HG03103 (cell line): ENCODE measurements around the gene NLGN1.

Experiments used
- ATAC-seq: cut with Tn5 transposase; IDR thresholded peaks from one replicate; pipeline ENCODE4 v1.9.1; 2021; ENCODE audit warnings: low read depth; ENCODE audit not compliant: unreplicated experiment

The NLGN1 gene

DNA sequence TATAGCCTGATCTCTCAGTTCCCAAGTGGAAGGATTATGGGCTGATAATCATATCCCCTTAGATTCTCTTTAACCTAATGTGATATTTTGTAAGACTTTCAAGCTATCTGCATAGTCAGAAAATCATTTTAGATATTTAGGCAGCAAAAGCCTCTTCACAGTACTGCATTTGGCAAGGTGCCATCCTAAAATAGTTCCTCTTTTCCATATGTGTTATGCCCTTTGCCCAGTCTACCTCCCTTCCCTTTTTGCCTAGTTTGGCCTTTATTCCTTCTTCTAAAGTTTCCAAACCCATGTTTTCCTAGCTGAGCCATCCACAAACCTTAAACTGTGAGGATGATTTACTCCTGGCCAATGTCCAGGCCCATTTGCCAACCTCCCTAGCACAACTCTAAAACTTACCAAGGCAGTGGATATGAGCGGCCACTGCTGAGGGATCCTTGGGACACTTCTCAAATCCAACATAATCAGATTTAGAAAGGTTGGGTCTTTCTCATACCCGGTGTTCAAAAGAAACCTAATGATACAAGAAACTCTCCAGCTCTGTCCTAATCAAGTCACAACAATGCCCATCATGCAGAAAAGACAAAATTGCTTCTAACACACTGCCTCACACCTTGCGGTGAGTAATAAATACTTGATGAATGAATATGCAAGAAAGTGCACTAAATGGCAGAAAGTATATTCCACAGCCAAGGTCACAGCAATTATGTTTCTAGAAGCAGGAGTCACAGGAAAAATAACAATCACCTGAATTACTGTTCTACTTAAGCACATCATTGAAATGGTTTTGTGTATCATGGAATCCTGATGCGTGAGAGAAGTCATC is 493.9 kb downstream of the NLGN1 start:
- no peak for ATAC-seq

DNA sequence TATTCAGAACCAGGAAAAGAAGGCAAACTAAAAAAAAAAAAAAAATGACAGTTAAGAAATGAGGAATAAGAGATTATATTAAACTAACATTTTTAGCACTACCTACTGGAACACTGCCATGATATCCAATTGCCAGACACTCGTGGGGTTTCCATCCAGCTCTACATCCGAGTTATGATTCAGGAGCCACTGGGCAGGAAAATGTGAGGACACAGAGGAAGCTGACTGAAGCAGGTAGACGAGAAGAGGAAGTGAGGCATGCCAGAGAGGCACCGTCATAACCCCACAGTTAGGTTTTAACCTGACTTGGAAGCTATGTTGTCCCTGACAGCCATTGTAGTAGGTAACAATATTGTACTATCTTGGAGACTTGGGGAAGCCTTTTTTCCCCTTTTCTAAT is 495.0 kb downstream of the NLGN1 start:
- ATAC-seq, result no peak

DNA sequence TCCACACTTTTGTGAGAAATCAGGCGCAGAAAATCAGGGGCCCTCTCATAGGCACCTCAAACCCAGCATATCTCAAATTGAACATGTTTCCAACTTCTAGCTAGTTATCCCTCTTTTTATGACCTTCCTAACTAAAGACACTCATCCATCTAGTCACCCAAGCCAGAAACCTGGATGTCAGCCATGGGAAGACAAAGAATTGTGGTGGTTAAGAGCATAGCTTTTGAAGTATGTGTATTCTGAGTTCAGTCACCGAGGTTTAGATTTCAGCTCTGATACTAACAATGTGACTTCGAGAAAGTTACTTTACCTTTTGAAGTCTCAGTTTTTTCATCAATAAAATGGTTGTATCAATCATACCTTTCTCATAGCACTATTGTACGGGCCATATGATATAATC is 495.5 kb downstream of the NLGN1 start:
- ATAC-seq, result no peak

DNA sequence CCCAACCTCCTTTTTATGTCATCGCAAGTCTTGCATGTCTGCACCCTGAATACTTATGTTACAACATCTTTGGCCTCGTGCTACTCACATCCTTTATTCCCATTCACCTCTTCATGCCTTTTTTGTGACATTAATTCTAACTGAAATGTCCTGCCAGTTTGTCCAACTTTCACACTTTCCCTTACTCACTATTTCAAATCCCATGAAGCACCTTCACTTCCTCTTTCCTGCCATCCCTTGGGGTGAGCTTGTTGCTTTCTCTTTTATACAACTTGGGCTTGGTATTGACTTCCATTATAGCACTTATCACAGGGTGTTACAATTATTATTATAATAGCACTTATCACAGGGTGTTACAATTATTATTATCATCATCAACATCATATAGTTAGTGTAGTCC is 496.3 kb downstream of the NLGN1 start:
- ATAC-seq, result no peak

DNA sequence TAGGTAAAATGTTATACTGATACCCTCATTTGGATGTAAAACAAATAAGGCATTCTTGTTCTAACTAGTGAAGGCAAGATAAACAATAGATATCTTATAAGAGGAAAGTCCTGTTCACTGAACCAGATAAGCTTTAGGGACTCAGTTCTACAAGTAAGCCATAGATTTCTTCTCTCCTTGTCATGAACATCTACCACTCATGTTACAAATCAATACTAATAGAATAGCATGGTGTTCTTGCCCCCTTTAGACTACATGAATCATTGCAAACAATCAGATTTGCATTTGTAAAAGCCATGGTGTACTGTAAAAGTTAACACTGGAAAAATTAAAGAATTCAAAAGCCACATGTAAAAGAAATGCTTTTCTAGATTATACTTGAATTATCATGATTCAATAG is 500.1 kb downstream of the NLGN1 start:
- ATAC-seq, result no peak

DNA sequence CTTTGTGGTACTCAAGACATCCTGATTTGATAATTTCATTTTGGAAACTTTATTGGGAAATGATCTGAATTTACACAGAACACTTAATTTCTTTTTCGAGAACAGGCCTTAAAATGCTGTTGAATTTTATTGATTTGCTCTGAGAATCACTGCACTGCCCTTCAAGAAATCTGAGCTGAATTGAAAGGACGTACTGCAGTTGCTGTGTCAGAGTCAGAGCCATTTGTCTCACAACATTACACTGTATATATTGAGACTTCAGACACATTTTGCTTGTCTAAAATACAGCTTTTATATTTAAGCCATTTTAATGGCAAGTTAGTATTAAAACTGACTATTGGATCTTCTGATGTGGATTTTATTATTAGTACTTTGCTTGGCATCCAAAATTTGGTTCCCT is 504.1 kb downstream of the NLGN1 start:
- ATAC-seq, result no peak

DNA sequence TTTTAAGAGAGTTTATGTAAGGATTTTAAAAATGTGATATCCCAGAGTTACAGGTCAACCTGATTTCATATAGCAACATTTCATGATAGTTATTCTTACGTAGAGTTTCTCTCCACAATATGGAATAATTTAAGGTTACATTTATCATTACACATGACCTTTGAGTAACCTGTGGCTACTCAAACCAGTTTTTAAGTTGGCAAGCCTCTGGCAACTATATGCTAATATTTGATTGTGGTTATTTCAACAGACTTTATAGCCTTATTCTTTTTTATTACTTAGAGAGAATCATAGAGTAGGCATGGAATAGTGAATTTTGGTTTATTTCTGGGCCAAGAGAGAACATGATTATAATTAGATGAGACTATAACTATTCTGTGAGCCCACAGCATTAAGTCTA is 504.9 kb downstream of the NLGN1 start:
- no peak for ATAC-seq

DNA sequence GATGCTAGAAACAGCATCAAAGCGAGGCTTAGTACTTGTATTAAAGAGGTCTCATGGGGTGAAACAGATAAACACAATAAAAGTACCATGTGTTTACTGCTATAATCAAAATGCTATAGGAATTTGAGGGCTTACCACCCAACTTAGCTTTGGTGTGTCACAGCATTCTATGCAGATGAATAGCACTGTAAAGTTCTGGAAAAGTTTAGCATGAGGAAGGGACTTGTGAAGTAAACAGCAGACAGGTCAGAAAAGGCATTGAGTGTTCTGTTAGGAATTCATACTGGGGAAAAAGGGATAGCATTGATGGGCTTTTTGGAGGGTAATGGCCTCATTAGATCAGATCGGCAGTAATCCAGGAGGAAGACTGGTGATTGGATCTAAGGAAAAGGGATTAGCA is 505.3 kb downstream of the NLGN1 start:
- ATAC-seq, result no peak

DNA sequence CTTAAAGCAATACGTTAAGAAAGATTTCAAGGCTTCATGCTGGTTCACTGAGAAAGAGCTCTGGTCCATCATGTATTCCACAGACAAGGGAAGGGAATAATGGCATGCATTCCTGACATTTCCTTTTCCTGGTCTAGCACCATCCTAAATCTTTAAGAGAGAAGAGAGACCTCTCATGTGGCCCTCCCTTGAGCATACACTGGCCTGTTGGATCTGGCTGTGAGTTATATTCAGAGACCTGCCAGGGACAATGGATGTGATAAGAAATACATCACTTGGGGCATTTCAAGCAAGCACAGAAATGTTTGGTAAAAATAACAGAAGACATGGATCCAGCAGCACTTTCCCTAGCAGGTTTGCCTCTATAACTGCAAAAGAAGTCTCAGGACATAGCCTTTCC is 507.8 kb downstream of the NLGN1 start:
- no peak for ATAC-seq

DNA sequence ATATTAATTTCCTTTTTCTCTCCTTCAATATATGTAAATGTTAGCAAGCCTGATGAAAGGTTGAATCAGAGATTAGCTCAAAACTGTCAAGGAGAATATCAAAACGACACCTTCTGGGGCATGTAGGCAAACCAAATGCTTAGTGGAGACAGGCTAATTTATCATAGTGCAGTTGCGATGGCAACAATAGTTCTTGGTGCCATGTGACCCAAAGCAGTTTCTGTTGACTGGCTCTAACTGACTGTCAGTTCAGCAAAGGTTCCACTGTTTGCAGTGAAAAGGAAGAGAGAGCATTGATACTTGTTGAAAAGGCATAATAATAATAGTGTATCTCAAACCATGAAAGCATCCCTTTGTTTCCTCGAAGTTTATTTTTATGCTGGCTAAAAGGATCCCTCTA is 513.9 kb downstream of the NLGN1 start:
- ATAC-seq, result no peak

DNA sequence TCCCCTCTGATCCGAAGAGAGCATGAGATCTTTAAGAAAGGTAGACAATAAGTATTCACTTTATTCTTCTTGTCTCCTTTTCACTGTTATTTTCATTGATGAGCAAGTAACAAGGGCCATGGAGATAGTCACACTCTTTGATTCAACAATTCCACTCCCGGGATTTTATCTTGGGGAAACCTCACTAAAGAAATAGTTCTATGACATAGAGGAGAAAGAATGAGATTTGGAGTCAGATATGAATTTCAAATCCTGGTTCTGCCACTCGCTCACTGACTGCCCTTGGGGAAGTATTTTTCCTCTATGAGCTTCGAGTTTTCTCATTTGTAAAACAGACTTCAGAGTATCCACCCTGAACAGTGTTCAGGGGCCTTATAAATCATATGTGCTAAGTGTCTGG is 514.6 kb downstream of the NLGN1 start:
- ATAC-seq, result no peak

DNA sequence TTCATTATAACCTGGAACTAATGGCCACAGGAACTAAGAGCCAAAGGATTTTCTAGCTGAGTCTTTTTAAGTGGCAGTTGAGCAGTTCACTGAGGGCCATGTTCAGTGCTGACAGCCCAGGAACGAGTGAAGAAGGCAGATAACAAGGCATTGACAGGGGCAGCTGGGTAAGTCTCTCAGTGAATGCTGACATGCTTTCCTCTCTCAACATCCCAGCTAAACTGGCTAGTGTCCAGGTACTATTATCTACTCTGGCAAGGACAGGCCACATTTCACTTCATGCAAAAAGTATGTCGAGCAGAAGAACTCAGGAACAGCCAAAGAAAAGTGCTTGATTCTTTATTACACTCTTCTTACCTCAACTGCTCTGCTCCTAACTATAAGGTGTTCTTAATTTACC is 515.9 kb downstream of the NLGN1 start:
- ATAC-seq, result no peak

DNA sequence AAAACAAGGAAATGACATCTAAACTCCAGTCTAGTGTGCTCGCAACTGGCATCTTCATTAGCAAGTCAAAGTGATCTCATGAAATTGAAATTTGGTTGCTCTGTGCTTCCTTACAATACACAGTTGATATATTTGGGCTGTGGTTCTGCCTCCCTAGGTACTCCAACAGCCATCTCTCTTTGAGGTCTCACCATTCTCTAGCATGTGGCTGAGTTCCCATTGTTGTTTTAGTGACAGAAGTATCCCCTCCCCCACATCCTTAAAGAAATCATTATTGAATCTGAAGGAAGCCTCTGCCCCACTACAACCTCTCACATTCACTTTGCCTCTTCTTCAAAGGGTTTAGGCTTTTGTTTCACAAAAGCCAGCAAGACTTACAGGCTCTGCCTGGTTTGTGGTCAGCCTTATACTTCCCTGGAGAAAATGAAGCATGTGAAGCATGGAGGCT is 516.5 kb downstream of the NLGN1 start:
- ATAC-seq, result no peak

DNA sequence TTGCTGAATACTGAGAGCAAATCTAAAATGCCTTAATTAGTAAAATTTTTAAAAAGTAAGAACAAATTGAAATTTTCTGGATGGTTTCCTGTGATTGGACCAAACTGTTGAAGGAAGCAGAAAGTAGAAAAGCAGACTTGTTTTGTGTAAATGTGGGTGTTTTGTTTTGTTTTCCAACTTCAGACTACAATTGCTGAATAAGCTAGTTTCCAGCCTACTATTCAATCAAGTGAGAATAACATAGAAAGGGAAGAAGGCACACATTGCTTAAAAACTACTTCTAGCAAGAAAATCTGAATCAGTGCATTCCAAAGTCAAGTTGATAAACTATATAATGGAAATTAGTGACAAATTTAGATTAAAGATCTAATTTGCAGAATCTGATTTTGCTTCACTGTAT is 519.3 kb downstream of the NLGN1 start:
- no peak for ATAC-seq

DNA sequence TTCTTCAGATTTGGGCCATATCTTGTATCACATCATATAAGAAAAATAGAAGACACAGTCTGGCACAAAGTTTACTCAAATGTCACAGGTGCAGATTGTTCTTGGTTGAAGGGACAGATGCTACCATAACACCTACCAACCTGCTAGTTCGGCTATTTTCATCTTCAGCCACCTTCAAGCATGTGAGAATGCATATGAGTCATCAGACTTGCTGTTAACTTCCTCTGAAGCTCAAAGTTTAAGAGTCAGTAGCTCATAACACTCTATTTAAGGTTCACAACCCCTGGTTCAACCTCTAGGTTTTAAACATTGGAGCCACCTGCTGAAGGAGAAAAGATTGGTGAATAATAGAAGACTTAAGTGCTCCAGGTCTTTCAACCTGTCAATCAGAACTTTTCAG is 522.8 kb downstream of the NLGN1 start:
- no peak for ATAC-seq

DNA sequence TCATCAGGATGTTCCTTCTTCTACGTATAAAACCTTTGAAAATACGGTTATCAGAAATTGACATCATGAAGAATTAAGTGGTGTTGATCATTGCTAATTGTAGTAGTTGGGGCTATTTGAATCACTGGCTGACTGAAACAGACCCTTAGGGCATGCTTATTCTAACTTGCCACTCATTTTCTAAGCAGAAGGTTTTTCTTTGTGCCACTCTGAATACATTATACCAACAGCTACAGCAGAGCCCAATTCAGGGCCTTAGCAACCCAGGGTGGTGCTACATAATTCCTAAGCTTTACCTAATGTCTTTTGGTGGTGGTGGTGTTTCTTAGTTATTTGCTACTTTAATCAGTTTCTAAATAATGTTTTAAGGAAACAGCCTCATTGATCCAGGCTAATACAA is 524.2 kb downstream of the NLGN1 start:
- ATAC-seq, result no peak

DNA sequence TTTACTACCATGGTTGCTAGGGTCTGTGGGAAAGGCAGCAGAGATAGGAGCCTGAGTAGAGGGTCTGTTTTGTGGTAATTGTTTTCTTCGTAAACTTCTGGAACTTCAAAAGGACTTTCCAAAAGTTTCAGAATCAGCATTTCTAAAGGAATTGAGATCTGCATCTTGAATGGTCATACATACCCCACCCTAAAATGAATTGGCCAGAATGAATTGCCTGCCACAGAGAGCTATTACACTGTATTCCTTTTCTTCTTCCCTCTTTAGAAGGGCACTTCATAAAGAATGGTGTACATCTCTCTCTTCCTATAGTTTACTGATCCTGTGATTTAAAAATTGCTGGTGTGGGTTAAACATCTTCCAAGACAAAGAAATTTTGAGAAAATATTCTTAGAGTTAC is 525.7 kb downstream of the NLGN1 start:
- ATAC-seq, result no peak

DNA sequence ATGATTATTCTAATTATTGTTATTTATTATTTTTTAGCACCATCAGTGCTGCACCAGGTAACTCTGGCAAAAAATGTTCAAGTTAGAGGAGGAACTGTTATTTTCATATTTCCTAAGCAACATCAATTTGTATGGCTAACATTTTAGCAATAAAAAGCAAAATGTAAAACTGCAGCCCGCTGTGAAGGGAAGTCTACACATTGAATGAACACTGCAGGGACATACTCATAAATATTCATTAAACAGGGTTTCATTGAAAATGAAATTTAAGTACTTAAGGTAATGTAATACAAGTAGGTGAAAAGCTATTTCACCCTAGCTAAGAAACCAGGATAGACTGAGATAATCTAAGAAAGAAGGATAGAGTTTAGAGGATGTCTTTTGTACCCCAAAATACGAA is 532.7 kb downstream of the NLGN1 start:
- ATAC-seq, result no peak

DNA sequence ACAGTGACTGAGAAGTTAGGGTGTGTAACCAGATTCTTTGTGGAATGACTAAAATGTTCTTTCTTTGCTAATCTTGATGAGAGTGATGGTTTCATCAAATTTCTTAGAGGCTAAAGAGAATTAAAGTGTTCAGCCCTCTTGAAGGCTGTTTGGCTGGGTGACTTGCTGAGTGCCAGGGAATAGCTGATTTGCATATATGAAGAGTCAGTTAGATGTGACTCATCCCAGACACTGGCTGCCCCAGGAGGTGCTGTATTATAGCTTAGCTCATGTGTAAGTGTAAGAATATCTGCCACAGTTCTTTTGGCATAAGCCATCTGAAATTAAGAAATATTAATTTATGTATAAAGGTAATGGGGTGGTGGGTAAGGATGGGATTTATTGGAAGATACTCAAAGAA is 535.1 kb downstream of the NLGN1 start:
- no peak for ATAC-seq

DNA sequence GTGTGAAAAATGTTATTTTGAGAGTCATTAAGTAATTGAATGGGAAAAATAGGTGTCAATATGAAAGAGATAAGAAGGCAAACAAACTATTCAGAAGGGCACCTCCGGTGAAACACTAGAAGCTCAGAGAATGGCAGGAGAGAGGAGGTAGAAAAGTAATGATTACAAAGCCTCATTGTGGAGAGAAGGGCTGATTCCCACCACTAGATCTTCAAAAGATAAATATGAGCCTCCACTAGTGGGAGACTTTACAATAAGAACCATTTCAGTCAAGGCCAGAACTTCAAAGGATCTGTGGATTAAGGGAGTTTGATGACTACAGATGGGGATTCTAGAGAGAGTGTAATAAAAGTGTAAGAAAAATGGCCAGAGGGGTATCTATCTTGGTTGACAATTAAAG is 535.6 kb downstream of the NLGN1 start:
- ATAC-seq, result no peak

DNA sequence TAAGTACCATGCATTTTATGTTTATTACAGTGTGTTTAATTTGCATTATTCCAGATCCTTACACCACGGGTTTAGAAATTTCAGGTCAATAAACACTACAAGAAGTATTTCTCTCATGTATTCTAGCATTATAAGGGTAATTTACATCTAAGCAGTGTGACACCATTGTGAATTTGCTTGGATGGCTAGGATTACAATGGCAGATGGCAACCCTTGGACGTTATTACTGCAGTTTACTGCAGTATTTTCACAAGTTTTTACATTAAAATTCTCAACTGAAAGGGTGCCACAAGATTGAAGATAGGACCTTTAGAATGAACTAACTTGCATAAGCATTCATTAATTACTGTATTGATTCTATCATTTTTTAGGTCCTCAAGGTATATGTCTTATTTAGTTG is 538.8 kb downstream of the NLGN1 start:
- no peak for ATAC-seq

DNA sequence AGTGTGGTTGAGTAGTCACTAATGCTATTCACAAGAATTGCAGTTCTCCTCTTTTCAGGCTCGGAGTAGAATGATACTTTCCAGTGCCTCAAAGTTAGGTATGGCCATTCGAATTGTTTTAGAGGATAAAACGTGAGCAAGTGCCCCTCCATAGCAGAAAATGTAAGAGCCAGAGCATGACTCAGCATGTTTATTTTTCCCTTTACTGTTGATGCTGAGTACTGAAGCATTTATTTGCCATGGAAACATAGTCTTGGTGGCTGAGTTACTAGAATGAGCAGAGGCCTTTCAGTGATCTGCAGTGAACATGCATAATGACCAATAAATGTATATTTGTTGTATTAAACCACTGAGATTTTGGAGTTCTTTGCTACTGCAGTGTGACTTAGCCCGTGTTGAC is 540.6 kb downstream of the NLGN1 start:
- ATAC-seq, result no peak

DNA sequence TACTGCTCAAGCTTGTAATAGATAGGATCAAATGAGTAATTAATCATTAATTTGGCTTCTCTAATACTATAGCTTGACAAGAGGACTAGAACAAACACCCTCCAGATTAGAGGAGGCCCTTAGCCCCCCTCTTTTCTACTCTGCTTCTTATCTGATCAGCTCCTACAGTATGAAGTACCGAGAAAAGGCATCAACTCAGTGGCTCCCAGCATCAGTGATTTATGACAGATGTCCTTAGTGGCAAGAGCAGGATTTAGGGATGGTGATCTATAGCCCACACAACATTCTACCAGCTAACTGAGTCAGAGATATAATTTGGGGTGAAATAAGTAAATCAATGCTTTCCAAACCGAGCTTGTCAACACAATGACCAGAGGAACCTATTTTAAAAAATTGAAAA is 541.1 kb downstream of the NLGN1 start:
- ATAC-seq, result no peak
